Activated T-cell treated with anti-CD3 and anti-CD28 coated beads, Interleukin-2, amount 50 U/mL, for 1 hour (primary cell): Measurements from ENCODE around the gene SLC15A3.

ENCODE experiments used
- DNase-seq: peaks from one replicate; pipeline ENCODE4 v3.0.0-alpha.2; 2020

SLC15A3 gene

GRCh38 chr11:60951904-60952741 is at the start of gene SLC15A3:
SLC15A3 (minus strand) TSS chr11:60952176; CDS start chr11:60951551, 625 bp downstream.
- DNase-seq, result peak; percentile 44

DNA sequence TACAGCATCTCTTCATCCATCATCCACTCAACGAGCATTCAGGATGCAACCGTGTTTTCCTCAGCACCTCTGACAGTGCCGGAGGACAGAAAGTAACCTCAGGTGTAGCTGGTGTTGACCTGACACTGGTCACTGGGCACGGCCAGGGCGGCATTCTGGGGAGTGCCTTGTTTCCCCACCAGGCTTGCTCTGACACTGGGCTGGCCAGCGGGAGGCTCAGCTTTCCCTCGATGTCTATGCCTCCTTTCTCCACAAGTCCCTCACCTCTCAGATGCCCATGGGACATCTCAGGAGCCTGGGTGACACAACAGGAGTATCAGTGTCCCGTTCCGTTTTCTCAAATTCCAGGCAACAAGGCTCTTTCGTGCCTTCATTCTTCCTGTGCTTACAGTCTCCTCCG is 48.5 kb upstream of the SLC15A3 start:
- DNase-seq, result no peak

DNA sequence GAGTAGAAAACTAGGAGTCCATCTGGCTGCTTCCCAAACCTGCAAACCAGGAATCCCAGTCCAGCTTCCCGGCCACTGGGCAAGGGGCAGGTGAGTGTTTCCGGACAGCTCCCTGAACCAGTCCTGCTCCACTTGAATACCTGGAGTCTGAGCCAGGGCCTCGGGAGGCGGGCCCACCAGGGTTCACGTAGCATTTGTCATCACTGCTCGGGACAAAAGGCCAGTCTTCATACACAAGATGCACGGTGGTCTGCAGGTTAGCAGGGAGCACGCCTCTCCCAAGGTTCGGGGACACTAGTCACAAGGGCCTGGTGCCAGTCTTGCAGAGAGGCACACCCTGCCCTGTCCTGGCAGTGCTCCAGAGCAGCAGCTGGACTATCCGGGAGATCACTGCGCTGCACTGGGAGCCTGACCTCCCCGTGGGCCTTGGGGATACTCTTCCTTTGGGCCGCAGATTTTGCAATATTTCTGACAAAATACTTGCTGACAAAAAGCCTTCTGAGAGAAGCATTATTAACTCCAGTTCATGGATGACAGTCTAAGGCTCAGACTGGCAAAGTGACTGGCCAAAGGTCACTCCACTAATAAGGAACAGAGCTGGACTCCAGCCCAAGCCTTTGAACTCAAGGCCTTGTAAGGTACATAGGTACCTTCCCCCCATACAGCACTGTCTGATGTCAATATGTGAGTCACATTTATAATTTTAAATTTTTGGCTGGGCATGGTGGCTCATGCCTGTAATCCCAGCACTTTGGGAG is 44.6 kb upstream of the SLC15A3 start:
- DNase-seq, result no peak

DNA sequence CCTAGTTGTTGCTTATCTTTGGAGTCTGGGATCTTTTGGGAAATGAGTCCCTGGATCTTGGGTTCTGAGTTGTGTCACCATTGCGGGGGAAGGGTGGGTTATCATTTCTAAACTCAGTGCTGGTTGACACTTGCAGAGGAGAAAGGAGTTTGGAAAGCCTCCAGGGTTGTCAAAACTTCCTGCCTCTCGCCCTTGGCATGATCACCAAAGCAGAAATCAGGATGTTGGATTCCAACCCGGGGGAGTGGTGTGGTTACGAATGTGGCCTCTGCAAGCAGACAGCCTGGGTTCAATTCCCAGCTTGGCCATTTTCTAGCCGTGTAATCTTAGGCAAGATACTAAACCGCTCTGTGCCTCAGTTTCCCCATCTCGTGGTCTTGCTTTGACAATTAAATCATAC is 43.8 kb upstream of the SLC15A3 start:
- no peak for DNase-seq

DNA sequence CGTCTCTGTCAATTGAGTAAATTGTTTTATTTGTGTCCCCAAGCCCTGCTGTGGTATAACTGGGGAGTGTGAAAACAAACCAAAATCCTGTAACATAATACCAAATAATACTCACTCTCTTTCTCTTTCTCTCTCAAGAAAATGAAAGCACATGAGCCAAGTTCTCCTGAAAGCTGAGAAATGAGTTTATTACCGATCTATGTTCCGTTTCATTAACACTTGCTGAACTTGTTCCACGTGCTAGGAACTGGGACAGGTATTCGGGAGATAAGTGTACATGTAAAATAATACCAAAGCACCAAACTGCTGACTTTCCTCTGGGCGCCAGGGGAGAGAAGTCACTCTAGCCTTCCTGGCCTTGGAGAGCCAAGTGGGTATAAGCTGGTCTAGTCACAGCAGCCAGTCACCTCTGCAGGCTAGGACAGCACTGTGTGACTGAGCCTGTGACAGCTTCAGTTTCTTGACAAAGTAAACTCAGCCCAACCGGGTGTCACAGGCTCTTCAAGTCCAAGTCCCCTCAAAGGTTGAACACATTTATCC is 42.6 kb upstream of the SLC15A3 start:
- DNase-seq, result no peak

DNA sequence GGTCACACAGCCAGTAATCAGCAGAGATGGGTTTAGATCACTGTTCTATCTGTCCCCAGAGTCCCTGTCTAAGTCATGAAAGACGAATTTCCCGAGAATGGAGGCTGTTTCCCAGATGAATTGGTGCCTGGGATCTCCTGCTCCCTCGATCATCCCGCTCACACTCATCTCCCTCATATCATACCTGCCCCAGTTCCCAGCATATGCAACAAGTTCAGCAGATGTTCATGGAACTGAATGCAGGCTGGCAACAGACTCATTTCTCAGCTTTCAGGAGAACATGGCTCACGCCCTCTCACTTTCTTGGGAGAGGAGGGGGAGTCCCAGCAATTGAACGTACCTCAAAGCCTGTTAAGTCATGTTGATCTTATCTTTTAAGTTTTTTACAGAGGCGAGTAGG is 41.6 kb upstream of the SLC15A3 start:
- DNase-seq, result peak; percentile 21

DNA sequence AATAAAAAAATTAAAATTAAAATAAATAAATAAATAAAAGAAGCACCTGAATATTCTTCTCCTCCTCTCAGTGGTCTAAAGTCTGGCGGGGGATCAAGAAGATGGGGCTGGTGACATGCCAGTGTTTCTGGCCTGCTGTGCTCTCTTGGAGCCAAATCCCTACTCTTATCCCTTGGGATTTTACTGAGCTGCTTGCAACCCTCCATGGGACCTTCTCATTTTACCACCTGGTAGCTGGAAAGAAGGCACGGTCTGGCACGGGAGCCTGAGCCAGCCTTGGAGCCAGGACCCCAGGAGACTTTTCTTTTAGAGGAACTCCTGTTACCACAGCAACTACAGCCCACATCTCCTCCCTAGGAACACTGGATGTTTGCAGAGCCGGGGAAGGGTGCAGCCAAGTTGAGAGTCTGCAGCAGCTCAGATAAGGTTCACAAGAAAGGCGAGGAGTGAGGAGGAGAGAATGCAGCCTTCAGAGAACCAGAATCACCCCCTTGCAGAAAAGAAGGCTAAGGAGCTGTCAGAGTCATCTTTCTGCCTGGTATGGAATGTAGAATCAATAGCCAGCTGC is 41.0 kb upstream of the SLC15A3 start:
- peak; percentile 20 for DNase-seq

GRCh38 chr11:60991457-60991856 is 39.5 kb upstream of the SLC15A3 start:
- no peak for DNase-seq

- DNase-seq, result peak; percentile 33
Observed at GRCh38 chr11:60989093-60989650, 37.2 kb upstream of the SLC15A3 start.

- DNase-seq, result peak; percentile 27
Observed at GRCh38 chr11:60988658-60989057, 36.7 kb upstream of the SLC15A3 start.

- peak; percentile 53 for DNase-seq
Observed at GRCh38 chr11:60987577-60988277, 35.8 kb upstream of the SLC15A3 start.

DNA sequence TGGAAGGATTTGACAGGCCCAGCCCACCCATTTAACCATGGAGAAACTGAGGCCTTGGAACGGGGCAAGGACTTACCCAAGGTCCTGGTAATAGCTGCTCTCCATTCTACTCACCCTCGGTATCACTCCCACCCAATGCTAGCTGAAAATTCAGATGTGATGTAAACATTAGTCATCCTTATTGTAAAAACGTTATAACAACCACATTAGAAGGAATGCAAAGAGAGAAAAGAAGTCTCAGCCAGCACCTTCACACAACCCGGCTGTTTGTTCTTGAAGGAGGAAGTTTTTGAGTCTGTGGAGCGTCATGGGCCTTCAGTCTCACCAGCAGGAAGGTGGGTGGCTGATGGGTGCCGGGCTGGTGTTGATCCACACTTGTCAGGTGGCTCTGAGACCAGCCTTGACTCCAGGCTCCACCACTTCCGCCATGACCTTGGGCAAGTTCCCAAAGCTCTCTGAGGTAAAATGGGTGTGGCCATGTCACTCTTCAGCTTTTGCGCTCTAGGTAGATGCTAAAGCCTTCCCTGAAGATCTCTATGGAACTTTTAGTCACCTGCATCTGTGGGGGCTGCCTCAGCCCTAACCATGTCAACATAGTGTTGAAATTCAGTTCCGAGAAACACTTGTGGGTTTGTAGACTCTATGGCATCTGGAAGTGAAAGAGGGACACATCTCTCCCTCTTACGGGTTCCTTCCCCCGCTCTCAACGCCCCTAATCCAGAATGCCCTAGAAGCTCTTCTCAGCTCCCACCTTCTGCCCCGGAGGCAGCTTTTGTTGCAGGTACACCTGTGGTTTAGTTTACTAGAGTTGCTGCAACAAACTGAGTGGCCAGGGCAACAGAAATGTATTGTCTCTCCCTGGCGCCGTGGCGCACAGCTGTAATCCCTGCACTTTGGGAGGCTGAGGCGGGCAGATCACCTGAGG is 34.3 kb upstream of the SLC15A3 start:
- DNase-seq, result peak; percentile 87

GRCh38 chr11:60985501-60985900 is 33.5 kb upstream of the SLC15A3 start:
- DNase-seq, result peak; percentile 36

DNA sequence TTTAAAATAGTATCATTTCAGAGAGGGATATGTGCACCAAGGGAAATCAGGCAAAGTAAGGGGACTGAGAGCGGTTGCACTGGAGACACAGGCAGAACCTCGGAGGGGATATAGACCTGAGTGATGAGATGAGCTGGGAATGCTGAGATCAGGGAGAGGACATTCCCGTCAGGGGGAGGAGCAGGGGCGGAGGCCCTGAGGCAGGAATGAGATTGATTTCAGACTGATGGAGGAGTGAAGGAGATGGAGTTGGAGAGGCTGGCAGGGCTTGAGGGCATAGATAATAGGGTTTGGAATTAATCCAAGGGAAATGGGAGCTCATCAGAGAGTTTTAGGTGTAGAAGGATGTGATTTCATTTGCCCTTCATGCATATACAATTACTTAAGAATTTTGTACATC is 32.7 kb upstream of the SLC15A3 start:
- peak; percentile 31 for DNase-seq

DNA sequence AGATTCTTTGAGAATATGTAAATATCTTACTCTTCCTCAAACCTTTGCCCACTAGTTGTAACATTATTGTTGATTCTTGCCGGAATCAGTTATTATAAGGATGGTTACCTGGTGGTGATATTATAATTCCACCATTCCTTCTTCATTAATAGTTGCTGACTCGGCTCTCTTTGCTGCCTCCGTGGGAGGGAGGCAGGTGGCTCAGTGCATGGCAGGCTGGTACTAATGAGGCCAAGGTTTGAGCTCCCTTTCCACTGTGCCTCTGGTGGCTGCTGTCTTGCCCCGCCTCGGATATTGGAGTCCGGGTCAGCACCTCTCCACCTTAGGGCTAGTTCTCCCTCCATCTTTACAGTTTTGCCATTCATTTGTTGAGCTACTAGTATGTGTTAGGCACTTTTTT is 32.2 kb upstream of the SLC15A3 start:
- DNase-seq, result peak; percentile 37

GRCh38 chr11:60982184-60982583 is 30.2 kb upstream of the SLC15A3 start:
- DNase-seq, result peak; percentile 44

DNA sequence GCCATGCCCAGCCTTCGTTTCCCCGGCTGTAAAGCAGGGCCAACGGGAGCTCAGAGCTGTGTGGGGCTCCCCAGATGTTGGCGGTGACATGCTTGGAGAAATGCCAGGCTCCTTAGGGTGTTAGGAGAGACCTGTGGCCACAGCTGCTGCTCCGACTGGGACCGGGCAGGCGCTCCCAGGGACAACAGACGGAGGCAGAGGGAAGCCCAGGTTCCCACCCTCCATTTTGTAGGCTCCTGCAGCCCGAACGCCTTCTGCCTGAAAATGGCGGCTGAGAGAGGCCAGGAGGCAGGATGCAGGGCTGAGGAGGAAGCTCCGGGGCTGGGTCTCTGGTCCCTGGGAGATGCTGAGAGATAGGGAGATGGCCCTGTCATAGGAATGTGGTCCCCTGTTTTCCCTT is 29.5 kb upstream of the SLC15A3 start:
- DNase-seq, result no peak

DNA sequence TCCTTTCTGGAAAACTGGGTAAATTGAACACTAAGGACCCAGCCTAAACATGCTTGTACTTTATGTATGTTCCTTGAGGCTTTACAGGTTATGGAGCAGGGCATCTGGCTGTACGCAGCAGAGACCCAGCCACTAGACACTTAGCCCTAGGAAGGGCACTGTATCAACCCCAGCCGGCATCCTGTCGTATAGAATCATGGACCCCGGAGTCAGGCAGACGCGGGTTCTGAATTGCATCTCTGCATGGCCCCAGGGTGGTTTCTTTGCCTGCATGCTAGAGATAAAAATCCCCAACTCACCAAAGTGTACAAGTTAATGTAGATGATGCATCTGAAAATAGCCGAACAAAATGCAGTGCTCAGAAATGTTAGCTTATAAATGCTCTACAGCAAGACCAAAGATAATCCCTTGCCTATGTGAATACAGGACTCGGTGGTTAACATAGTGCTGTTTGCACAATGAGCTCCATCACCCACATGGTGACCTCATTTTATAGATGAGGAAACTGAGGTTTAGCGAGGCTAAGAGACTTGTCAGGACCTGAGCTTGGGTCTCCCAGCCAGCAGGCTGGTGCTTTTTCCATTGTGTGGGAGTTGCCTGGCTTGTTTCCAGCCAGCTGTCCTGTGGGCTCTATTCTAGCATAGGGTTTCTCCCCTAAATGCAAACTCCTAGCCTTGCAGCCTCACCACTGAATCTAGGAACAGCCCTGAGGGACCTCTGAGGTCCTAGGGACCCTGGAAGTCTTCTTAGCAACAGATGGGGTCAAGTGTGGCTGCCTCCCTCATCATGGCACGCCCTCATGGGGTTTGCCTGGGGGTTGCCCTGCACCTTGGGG is 26.8 kb upstream of the SLC15A3 start:
- DNase-seq, result peak; percentile 61

GRCh38 chr11:60977836-60978235 is 25.9 kb upstream of the SLC15A3 start:
- no peak for DNase-seq

DNA sequence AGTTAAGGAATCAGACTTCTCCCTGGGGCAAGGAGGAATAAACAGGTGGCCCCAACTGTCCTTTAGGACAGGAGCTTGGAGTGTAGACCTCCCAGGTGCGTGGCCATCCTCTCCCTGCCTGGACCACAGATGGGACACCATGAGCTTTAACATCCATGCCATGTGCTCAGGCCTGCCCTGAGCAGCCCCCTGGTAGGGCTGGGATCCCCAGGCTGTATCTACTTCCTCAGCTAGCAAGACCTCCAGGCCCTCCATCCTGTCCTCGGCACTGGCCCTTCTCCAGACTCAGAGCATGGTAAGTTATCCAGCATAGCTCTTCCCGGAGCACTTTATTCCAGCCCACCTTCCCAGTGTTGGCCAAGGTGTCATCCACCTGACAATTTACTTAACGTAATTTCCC is 25.2 kb upstream of the SLC15A3 start:
- no peak for DNase-seq
